GM10266 (cell line): ENCODE data around the gene FAM222A.

Experiments used
- DNase-seq: peaks from one replicate; pipeline ENCODE4 v3.0.0; 2012; ENCODE audit errors: extremely low spot score
- CTCF ChIP-seq: IDR thresholded peaks from 2 replicates; pipeline ENCODE4 v1.5.1; 2012; ENCODE audit warnings: mild to moderate bottlenecking, low read depth; ENCODE audit not compliant: control insufficient read depth, insufficient read depth; ENCODE audit errors: missing control alignments

Gene FAM222A

DNA sequence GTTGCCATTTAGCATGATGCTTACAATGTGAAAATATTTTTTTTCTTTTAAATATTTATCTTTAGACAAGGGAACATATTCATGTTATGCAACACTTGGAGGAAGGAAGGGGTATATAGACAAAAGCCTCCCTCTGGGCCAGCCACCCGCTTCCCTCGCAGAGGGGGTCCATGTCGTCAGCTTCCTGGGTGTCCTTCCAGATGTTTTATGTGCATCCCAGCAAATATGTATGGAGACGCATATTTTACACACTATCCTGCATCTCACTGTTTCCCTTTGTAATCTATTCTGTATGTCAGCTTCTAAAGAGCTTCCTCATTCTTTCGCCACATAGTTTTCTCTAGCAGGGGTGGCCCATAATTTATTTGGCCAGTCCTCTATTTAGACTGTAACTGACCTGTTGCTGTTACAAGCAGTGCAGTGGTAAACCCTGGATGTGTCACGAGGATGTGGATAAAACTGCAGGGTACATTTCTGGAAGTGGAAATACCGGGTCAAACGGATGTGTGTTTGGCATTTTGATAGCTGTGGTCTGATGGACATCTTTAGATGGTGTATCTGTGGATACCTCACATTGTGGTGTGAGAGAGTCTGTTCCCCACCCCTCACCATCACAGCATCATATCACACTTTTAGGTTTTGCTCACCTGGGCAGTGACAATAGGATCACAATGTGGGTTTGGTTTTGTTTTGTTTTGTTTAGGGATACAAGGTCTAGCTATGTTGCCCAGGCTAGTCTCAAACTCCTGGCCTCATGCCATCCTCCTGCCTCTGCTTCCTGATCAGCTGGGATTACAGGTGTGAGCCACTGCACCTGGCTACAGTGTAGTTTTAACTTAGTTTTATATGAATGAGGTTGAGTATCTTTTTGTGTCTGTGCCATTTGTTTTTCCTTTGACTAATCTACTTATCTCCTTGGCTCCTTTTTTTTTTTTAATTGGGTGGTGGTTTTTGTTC lies 31.6 kb downstream of the FAM222A start:
- no peak for DNase-seq
- TF ChIP-seq CTCF: no peak

DNA sequence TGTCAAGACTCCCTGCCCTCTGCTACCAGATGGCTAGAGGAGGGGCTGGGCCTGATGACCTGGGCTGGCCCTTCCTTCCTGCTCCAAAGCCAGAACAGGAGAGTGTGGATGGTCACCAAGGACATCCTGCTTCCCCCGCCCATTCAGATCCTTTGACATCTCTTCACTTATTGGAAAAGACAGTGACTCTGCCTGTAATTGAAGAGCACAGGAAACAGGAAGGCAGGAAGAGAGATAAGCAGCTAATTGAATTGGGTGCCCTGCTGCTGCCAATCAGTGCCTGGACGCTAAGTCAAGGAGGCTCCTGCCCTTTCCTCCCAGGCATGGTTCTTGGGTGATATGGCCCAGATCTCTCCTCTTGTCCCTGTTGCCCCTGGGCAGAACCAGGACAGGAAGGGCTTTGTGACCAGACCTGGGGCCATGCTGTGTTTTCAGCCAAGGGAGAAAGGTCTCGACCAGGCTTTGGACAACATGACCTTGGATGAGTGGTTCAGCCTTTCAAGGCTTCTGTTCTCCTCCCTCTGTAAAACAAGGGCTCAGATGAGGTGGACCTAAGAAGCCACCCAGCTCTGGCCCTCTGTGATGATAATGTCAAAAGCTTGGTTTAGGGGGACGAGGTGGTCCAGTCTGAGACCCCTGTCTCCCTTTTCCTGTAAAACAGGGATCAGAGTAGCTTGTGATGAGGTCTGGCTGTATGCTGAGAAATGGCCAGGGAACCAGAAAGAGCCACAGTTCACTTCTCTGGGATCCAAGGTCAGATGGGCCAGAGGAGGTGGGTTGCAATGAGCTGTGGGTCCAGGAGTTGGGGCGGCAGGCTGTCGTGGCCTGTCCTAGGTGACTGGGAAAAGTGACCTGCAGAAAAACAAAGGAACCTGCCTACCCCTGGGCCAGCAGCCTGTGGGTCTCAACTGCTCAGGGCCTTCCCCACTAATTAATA lies 38.8 kb downstream of the FAM222A start:
- TF ChIP-seq CTCF: no peak
- no peak for DNase-seq

DNA sequence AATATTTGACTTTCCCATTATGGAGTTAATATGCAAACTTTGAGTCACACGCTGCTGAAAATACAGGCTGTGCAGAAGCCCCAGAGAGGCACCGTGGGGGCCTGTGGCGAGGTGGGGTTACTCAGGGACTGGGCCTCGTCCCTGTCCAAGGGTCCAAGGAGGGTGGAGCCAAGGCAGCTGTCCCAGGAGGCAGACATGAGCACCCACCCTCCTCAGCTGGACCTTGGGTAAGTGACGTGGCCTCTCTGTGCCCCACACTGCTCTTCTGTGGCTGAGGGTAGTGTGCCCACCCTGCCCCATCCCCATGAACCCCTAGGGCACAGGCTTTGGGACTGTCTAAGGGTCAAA lies 39.4 kb downstream of the FAM222A start:
- DNase-seq: no peak
- TF ChIP-seq CTCF: no peak

- TF ChIP-seq CTCF: no peak
- DNase-seq: no peak
Observed at GRCh38 chr12:109753959-109754358, 40.3 kb downstream of the FAM222A start.

- DNase-seq: no peak
- no peak for TF ChIP-seq CTCF
Observed at GRCh38 chr12:109756457-109756856, 42.8 kb downstream of the FAM222A start.

GRCh38 chr12:109757671-109758265 lies 44.1 kb downstream of the FAM222A start:
- no peak for TF ChIP-seq CTCF
- no peak for DNase-seq
